GM23338 (cell line): ENCODE results near the gene AFAP1. TPM values are rescaled to one million over a fixed set of nuclear protein-coding genes. Genes with fewer than 3 reads are reported as not detected.
A peak's percentile ranks its signal among the peaks of the same experiment; 100 is the strongest.

Experiments used
- ATAC-seq: fragments of 200-7000 bp; cut with Tn5 transposase; 3 replicates; pipeline ENCODE4 v1.9.1; 2020
- DNase-seq: peaks from one replicate; pipeline ENCODE4 v3.0.0-alpha.2; 2015; ENCODE audit warnings: low spot score
- H2AFZ ChIP-seq: fragments of 200-600 bp; sonication (generic); 2 replicates; pipeline ENCODE4 v1.8.0; 2016; ENCODE audit warnings: antibody characterized with exemption, mild to moderate bottlenecking, moderate library complexity
- H3F3A ChIP-seq: fragments of 200-600 bp; sonication (generic); replicated peaks from 2 replicates; pipeline ENCODE4 v1.8.0; 2017; ENCODE audit warnings: antibody characterized with exemption, mixed run types, low read depth
- H3K27ac ChIP-seq: fragments of 200-600 bp; sonication (generic); 2 replicates; pipeline ENCODE4 v1.6.1; 2016; ENCODE audit warnings: low read depth
- H3K27me3 ChIP-seq: fragments of 200-600 bp; sonication (generic); 2 replicates; pipeline ENCODE4 v1.8.0; 2016; ENCODE audit warnings: mild to moderate bottlenecking, mixed run types, moderate library complexity; ENCODE audit not compliant: insufficient read depth
- H3K36me3 ChIP-seq: fragments of 200-600 bp; sonication (generic); 2 replicates; pipeline ENCODE4 v1.8.0; 2016; ENCODE audit warnings: mild to moderate bottlenecking; ENCODE audit not compliant: insufficient read depth
- H3K4me1 ChIP-seq: fragments of 200-600 bp; sonication (generic); 2 replicates; pipeline ENCODE4 v1.8.0; 2016; ENCODE audit warnings: mild to moderate bottlenecking, moderate library complexity; ENCODE audit not compliant: insufficient read depth
- H3K4me2 ChIP-seq: fragments of 200-600 bp; sonication (generic); 2 replicates; pipeline ENCODE4 v1.7.1; 2017; ENCODE audit warnings: mixed run types
- H3K4me3 ChIP-seq: fragments of 200-600 bp; sonication (generic); 2 replicates; pipeline ENCODE4 v1.6.1; 2016; ENCODE audit warnings: mixed run types
- H3K79me2 ChIP-seq: fragments of 200-600 bp; sonication (generic); replicated peaks from 2 replicates; pipeline ENCODE4 v1.8.0; 2017; ENCODE audit warnings: mild to moderate bottlenecking; ENCODE audit not compliant: insufficient read depth
- H3K9me2 ChIP-seq: fragments of 200-600 bp; sonication (generic); 2 replicates; pipeline ENCODE4 v1.8.0; 2017; ENCODE audit not compliant: insufficient read depth
- H4K20me1 ChIP-seq: fragments of 200-600 bp; sonication (generic); replicated peaks from 2 replicates; pipeline ENCODE4 v1.8.0; 2017; ENCODE audit warnings: mild to moderate bottlenecking; ENCODE audit not compliant: insufficient read depth
- H3K27ac Mint-ChIP-seq: 2 replicates; pipeline ENCODE4 v1.8.0; 2020; ENCODE audit warnings: inconsistent platforms, mild to moderate bottlenecking, moderate library complexity, mixed read lengths
- H3K27me3 Mint-ChIP-seq: 3 replicates; pipeline ENCODE4 v1.8.0; 2022; ENCODE audit warnings: low read depth, mild to moderate bottlenecking, moderate library complexity, mixed read lengths, inconsistent platforms; ENCODE audit not compliant: insufficient read depth, poor library complexity
- H3K36me3 Mint-ChIP-seq: 3 replicates; pipeline ENCODE4 v1.8.0; 2021; ENCODE audit warnings: low read depth, mild to moderate bottlenecking, inconsistent platforms, moderate library complexity, mixed read lengths
- H3K4me1 Mint-ChIP-seq: 3 replicates; pipeline ENCODE4 v1.8.0; 2020; ENCODE audit warnings: mild to moderate bottlenecking, inconsistent platforms, mixed read lengths
- H3K4me3 Mint-ChIP-seq: 3 replicates; pipeline ENCODE4 v1.8.0; 2021; ENCODE audit warnings: moderate library complexity, mild to moderate bottlenecking, inconsistent platforms, mixed read lengths
- H3K9me3 Mint-ChIP-seq: 3 replicates; pipeline ENCODE4 v1.8.0; 2020; ENCODE audit warnings: moderate library complexity, mild to moderate bottlenecking, inconsistent platforms, mixed read lengths
- CREB1 ChIP-seq: fragments of 250-450 bp; sonication (Bioruptor Pico); IDR thresholded peaks from 2 replicates; pipeline ENCODE4 v1.5.0; 2020; ENCODE audit warnings: low read depth, mild to moderate bottlenecking, moderate library complexity
- EZH2 ChIP-seq: fragments of 200-600 bp; sonication (generic); IDR thresholded peaks from one replicate; pipeline ENCODE4 v1.8.0; 2017; ENCODE audit warnings: antibody characterized with exemption, mild to moderate bottlenecking, low read depth; ENCODE audit not compliant: unreplicated experiment
- REST ChIP-seq: IDR thresholded peaks from one replicate; pipeline ENCODE4 v1.6.1; 2018; ENCODE audit warnings: antibody characterized with exemption; ENCODE audit not compliant: unreplicated experiment
- ZNF114 ChIP-seq: fragments of 250-450 bp; sonication (Bioruptor Pico); IDR thresholded peaks from 2 replicates; pipeline ENCODE4 v1.5.0; 2020; ENCODE audit warnings: mild to moderate bottlenecking, moderate library complexity
- ZNF331 ChIP-seq: fragments of 250-450 bp; sonication (Bioruptor Pico); IDR thresholded peaks from 2 replicates; pipeline ENCODE4 v1.5.0; 2020; ENCODE audit warnings: low read depth, mild to moderate bottlenecking, moderate library complexity
- polyA plus RNA-seq: library from polyadenylated mRNA; unstranded; fragments of >200 nt; fragmentation: Nextera tagmentation; extraction: Ambion mirVana; gene quantifications from 2 replicates; pipeline ENCODE4 v1.2.1, GENCODE V29; 2016
- total RNA-seq: library from RNA; depleted of rRNA; stranded (reverse); fragments of >200 nt; shearing (Covaris generic); gene quantifications from 2 replicates; pipeline ENCODE4 v1.2.3, GENCODE V29; 2014

Gene AFAP1
- total and polyA plus RNA-seq, 2 experiments from 2014 or later, result 6.5 to 21.5 TPM

GRCh38 chr4:7906171-7906701 is 33.4 kb downstream of the AFAP1 start:
- Histone ChIP-seq H3F3A (0 out of 2 replicates have a peak, but pooled peaks cover 3% of the 10 kb centered on the region), H3K27ac (peak overlapping the region; percentile 72), H3K79me2 (peaks cover 97% of the 10 kb centered on the region), H3K36me3 (no peaks in the 10 kb centered on the region), H3K27me3 (no peaks in the 10 kb centered on the region), H2AFZ (no peak overlapping the region), H3K4me3 (no peak overlapping the region), H3K4me2 (no peak overlapping the region), H4K20me1 (no peaks in the 10 kb centered on the region; the same call in 1 of the 2 replicates), H3K4me1 (peaks cover 82% of the 10 kb centered on the region), H3K9me2 (no peaks in the 10 kb centered on the region)
- TF ChIP-seq CREB1 (CRISPR knock-in tag) (no peak), ZNF331 (no peak), REST (no peak), ZNF114 (CRISPR knock-in tag) (no peak)
- peaks cover 72% of the 10 kb centered on the region for H3K4me1 Mint-ChIP-seq
- H3K27ac Mint-ChIP-seq, result peak overlapping the region; percentile 53; the same call in 1 of the 2 replicates
- H3K4me3 Mint-ChIP-seq, result no peak overlapping the region
- ATAC-seq (no peak; the same call in 2 of the 3 replicates), DNase-seq (no peak)
- H3K9me3 Mint-ChIP-seq, result no peaks in the 10 kb centered on the region
- no peaks in the 10 kb centered on the region for H3K36me3 Mint-ChIP-seq
- H3K27me3 Mint-ChIP-seq, result no peaks in the 10 kb centered on the region

- H3K36me3 ChIP-seq, result no peaks in the 10 kb centered on the region
- no peaks in the 10 kb centered on the region for H3K27me3 ChIP-seq
- H3K4me1 ChIP-seq, result peaks cover 84% of the 10 kb centered on the region
- DNase-seq (no peak), ATAC-seq (no peak)
- Mint-ChIP-seq H3K27ac (peak overlapping the region; percentile 58; the same call in 1 of the 2 replicates), H3K9me3 (no peaks in the 10 kb centered on the region), H3K27me3 (no peaks in the 10 kb centered on the region), H3K4me3 (no peak overlapping the region), H3K4me1 (peaks cover 71% of the 10 kb centered on the region), H3K36me3 (no peaks in the 10 kb centered on the region)
- peaks cover 99% of the 10 kb centered on the region for H3K79me2 ChIP-seq
- no peak overlapping the region for H3K4me3 ChIP-seq
- no peaks in the 10 kb centered on the region for H3K9me2 ChIP-seq
- no peak overlapping the region; the same call in 1 of the 2 replicates for H3K27ac ChIP-seq
- H3K4me2 ChIP-seq, result no peak overlapping the region
- H3F3A ChIP-seq, result peaks cover 7% of the 10 kb centered on the region; the same call in 1 of the 2 replicates
- no peak overlapping the region for H2AFZ ChIP-seq
- H4K20me1 ChIP-seq, result no peaks in the 10 kb centered on the region; the same call in 1 of the 2 replicates
- TF ChIP-seq REST, result no peak
- TF ChIP-seq EZH2, result no peak
- TF ChIP-seq CREB1 (CRISPR knock-in tag), result no peak
These were observed 34.4 kb downstream of the AFAP1 start for GRCh38 chr4:7904952-7905915.
